H9 (cell line): ENCODE data around the gene OLFM4. TPM values are rescaled to one million over a fixed set of nuclear protein-coding genes. Genes with fewer than 3 reads are reported as not detected.

ENCODE experiments used
- DNase-seq: peaks from one replicate; pipeline ENCODE4 v3.0.0-alpha.2; 2017
- H2AFZ ChIP-seq: one replicate; pipeline ENCODE4 v1.6.1; 2013; ENCODE audit warnings: mild to moderate bottlenecking, low read length, control low read depth, moderate library complexity
- H2AK5ac ChIP-seq: 2 replicates; pipeline ENCODE4 v1.6.1; 2013; ENCODE audit warnings: low read length, control low read depth, mixed read lengths; ENCODE audit not compliant: insufficient read length
- H2BK120ac ChIP-seq: one replicate; pipeline ENCODE4 v1.6.1; 2013; ENCODE audit warnings: low read depth, mild to moderate bottlenecking, low read length, control low read depth, inconsistent platforms; ENCODE audit not compliant: poor library complexity, severe bottlenecking
- H2BK12ac ChIP-seq: 2 replicates; pipeline ENCODE4 v1.6.1; 2013; ENCODE audit warnings: low read length, control low read depth, mixed read lengths, low read depth; ENCODE audit not compliant: insufficient read length
- H2BK15ac ChIP-seq: 2 replicates; pipeline ENCODE4 v1.6.1; 2013; ENCODE audit warnings: low read depth, low read length, control low read depth
- H2BK20ac ChIP-seq: one replicate; pipeline ENCODE4 v1.6.1; 2013; ENCODE audit warnings: low read depth, mild to moderate bottlenecking, low read length, control low read depth, inconsistent platforms; ENCODE audit not compliant: poor library complexity, severe bottlenecking
- H2BK5ac ChIP-seq: 2 replicates; pipeline ENCODE4 v1.6.1; 2013; ENCODE audit warnings: low read length, control low read depth, mixed read lengths; ENCODE audit not compliant: insufficient read length
- H3K14ac ChIP-seq: 2 replicates; pipeline ENCODE4 v1.6.1; 2013; ENCODE audit warnings: low read length, control low read depth; ENCODE audit not compliant: insufficient read depth
- H3K18ac ChIP-seq: 2 replicates; pipeline ENCODE4 v1.6.1; 2013; ENCODE audit warnings: low read depth, mild to moderate bottlenecking, mixed read lengths, low read length, control low read depth; ENCODE audit not compliant: insufficient read length
- H3K23ac ChIP-seq: 2 replicates; pipeline ENCODE4 v1.6.1; 2013; ENCODE audit warnings: low read length, control low read depth, mixed read lengths, low read depth; ENCODE audit not compliant: insufficient read length
- H3K23me2 ChIP-seq: 2 replicates; pipeline ENCODE4 v1.6.1; 2013; ENCODE audit warnings: low read depth, mild to moderate bottlenecking, mixed read lengths, low read length, control low read depth; ENCODE audit not compliant: insufficient read length, poor library complexity, severe bottlenecking
- H3K27ac ChIP-seq: 2 replicates; pipeline ENCODE4 v1.5.1; 2013; ENCODE audit warnings: low read length, control low read depth, mixed read lengths, low read depth; ENCODE audit not compliant: insufficient read length
- H3K27me3 ChIP-seq: 2 replicates; pipeline ENCODE4 v1.6.1; 2013; ENCODE audit warnings: low read length, control low read depth, inconsistent platforms; ENCODE audit not compliant: insufficient read depth
- H3K4ac ChIP-seq: 2 replicates; pipeline ENCODE4 v1.6.1; 2013; ENCODE audit warnings: low read depth, mild to moderate bottlenecking, control low read depth, inconsistent platforms, low read length, moderate library complexity
- H3K4me1 ChIP-seq: 2 replicates; pipeline ENCODE4 v1.6.1; 2013; ENCODE audit warnings: low read length, control low read depth, inconsistent platforms; ENCODE audit not compliant: insufficient read depth
- H3K4me2 ChIP-seq: 2 replicates; pipeline ENCODE4 v1.6.1; 2013; ENCODE audit warnings: low read length, control low read depth, mixed read lengths; ENCODE audit not compliant: insufficient read length, insufficient read depth
- H3K56ac ChIP-seq: 2 replicates; pipeline ENCODE4 v1.6.1; 2013; ENCODE audit warnings: low read depth, mild to moderate bottlenecking, mixed read lengths, low read length, control low read depth; ENCODE audit not compliant: insufficient read length
- H3K79me1 ChIP-seq: 2 replicates; pipeline ENCODE4 v1.6.1; 2013; ENCODE audit warnings: low read depth, mild to moderate bottlenecking, moderate library complexity, low read length, control low read depth, inconsistent platforms; ENCODE audit not compliant: insufficient read depth, poor library complexity, severe bottlenecking
- H3K79me2 ChIP-seq: 2 replicates; pipeline ENCODE4 v1.6.1; 2013; ENCODE audit warnings: low read length, control low read depth, inconsistent platforms; ENCODE audit not compliant: insufficient read depth
- H3K9ac ChIP-seq: 2 replicates; pipeline ENCODE4 v1.6.1; 2013; ENCODE audit warnings: low read length, control low read depth, mixed read lengths; ENCODE audit not compliant: insufficient read length; ENCODE audit errors: extremely low read depth
- H3K9me3 ChIP-seq: one replicate; pipeline ENCODE4 v1.6.1; 2013; ENCODE audit warnings: low read depth, low read length, inconsistent platforms; ENCODE audit not compliant: control insufficient read depth
- H3T11ph ChIP-seq: one replicate; pipeline ENCODE4 v1.6.1; 2013; ENCODE audit warnings: mild to moderate bottlenecking, low read length, control low read depth, inconsistent platforms
- H4K20me1 ChIP-seq: one replicate; pipeline ENCODE4 v1.6.1; 2013; ENCODE audit not compliant: control insufficient read depth, insufficient read length, insufficient read depth
- H4K5ac ChIP-seq: 2 replicates; pipeline ENCODE4 v1.6.1; 2013; ENCODE audit warnings: low read depth, mild to moderate bottlenecking, mixed read lengths, low read length, control low read depth; ENCODE audit not compliant: insufficient read length
- H4K8ac ChIP-seq: replicated peaks from 2 replicates; pipeline ENCODE4 v1.6.1; 2013; ENCODE audit warnings: low read length, control low read depth, mixed read lengths, low read depth; ENCODE audit not compliant: insufficient read length
- H4K91ac ChIP-seq: 2 replicates; pipeline ENCODE4 v1.6.1; 2013; ENCODE audit warnings: low read depth, mild to moderate bottlenecking, moderate library complexity, mixed read lengths, low read length, control low read depth; ENCODE audit not compliant: insufficient read length
- H3K27ac Mint-ChIP-seq, 3 experiments: 2 replicates in 2 of 3; 3 replicates in 1 of 3; pipeline ENCODE4 v1.8.0; 2020 to 2021; ENCODE audit warnings: mixed read lengths in 3 of 3, mild to moderate bottlenecking in 1 of 3, moderate library complexity in 1 of 3
- H3K27me3 Mint-ChIP-seq: 2 replicates; pipeline ENCODE4 v1.8.0; 2021; ENCODE audit warnings: low read depth, mild to moderate bottlenecking, moderate library complexity, mixed read lengths
- H3K36me3 Mint-ChIP-seq, 3 experiments: 2 replicates in 2 of 3; 3 replicates in 1 of 3; pipeline ENCODE4 v1.8.0; 2020 to 2021; ENCODE audit warnings: low read depth in 3 of 3, mixed read lengths in 3 of 3; ENCODE audit not compliant: insufficient read depth in 1 of 3
- H3K4me1 Mint-ChIP-seq, 2 experiments: 2 replicates each; pipeline ENCODE4 v1.8.0; 2020; ENCODE audit warnings: mixed read lengths in 2 of 2
- H3K4me3 Mint-ChIP-seq, 2 experiments: 2 replicates in 1 of 2; 3 replicates in 1 of 2; pipeline ENCODE4 v1.8.0; 2020 to 2021; ENCODE audit warnings: mild to moderate bottlenecking in 2 of 2, mixed read lengths in 2 of 2, moderate library complexity in 1 of 2
- H3K9me3 Mint-ChIP-seq, 2 experiments: 2 replicates in 1 of 2; 3 replicates in 1 of 2; pipeline ENCODE4 v1.8.0; 2020; ENCODE audit warnings: mild to moderate bottlenecking in 2 of 2, mixed read lengths in 2 of 2, moderate library complexity in 1 of 2
- CTCF ChIP-seq: fragments of 200-600 bp; sonication (generic); conservative IDR thresholded peaks from 3 replicates; pipeline ENCODE4 v1.8.0; 2021; ENCODE audit warnings: antibody characterized with exemption, mild to moderate bottlenecking
- WGBS: extraction: QIAGEN DNeasy Blood & Tissue Kit; methylation state at CpG from one replicate; pipeline ENCODE4 v1.1.7; 2013; ENCODE audit warnings: missing lambda C conversion rate, low lambda C conversion rate, mixed read lengths; ENCODE audit not compliant: insufficient read length; ENCODE audit errors: extremely low coverage; 5-methylcytosine and 5-hydroxymethylcytosine counted together
- total RNA-seq: library from RNA; stranded (reverse); gene quantifications from 2 replicates; pipeline ENCODE4 v1.2.1, GENCODE V29; 2021

OLFM4 gene
- total RNA-seq, 1 experiment from 2014 or later: not detected

GRCh38 chr13:53012707-53013106, 15.9 kb upstream of the OLFM4 start:
- no peaks in the 10 kb centered on the region for H3K9me3 ChIP-seq
- H2BK12ac ChIP-seq: no peak overlapping the region
- no peak overlapping the region for H3K4me3 Mint-ChIP-seq
- peaks cover 3% of the 10 kb centered on the region for H3K27me3 Mint-ChIP-seq
- H3K79me2 ChIP-seq: no peaks in the 10 kb centered on the region
- no peak overlapping the region for H2BK120ac ChIP-seq
- no peak overlapping the region for H3K4me2 ChIP-seq
- H2BK15ac ChIP-seq: no peak overlapping the region
- no peak overlapping the region for H3K14ac ChIP-seq
- no peak for TF ChIP-seq CTCF
- H3K23me2 ChIP-seq: no peaks in the 10 kb centered on the region
- peaks cover 2 to 16% of the 10 kb centered on the region in 2 experiments; a peak in 3 of 4 replicates for H3K4me1 Mint-ChIP-seq
- H2AK5ac ChIP-seq: no peak overlapping the region
- no peaks in the 10 kb centered on the region for H3K79me1 ChIP-seq
- no CpG with 5 or more reads among the region's 3 CpGs for WGBS
- H2BK5ac ChIP-seq: no peak overlapping the region
- H3K9me3 Mint-ChIP-seq: peaks cover 0 to 4% of the 10 kb centered on the region in 2 experiments; a peak in 2 of 5 replicates
- DNase-seq: no peak
- H3K4ac ChIP-seq: no peak overlapping the region
- no peak overlapping the region for H2AFZ ChIP-seq
- H3T11ph ChIP-seq: no peak overlapping the region
- no peak overlapping the region for H4K8ac ChIP-seq
- no peak overlapping the region for H3K9ac ChIP-seq
- no peak overlapping the region for H2BK20ac ChIP-seq
- H3K27ac ChIP-seq: no peak overlapping the region
- no peak overlapping the region for H3K27ac Mint-ChIP-seq
- no peak overlapping the region for H4K5ac ChIP-seq
- H4K91ac ChIP-seq: no peak overlapping the region
- H3K18ac ChIP-seq: no peak overlapping the region
- H3K36me3 Mint-ChIP-seq: no peaks in the 10 kb centered on the region
- H4K20me1 ChIP-seq: no peaks in the 10 kb centered on the region
- H3K27me3 ChIP-seq: no peaks in the 10 kb centered on the region
- no peak overlapping the region for H3K23ac ChIP-seq
- no peaks in the 10 kb centered on the region for H3K4me1 ChIP-seq
- no peak overlapping the region for H3K56ac ChIP-seq
